BJ (cell line): ENCODE data around the gene TLR3. TPM values are rescaled to one million over a fixed set of nuclear protein-coding genes. Genes with fewer than 3 reads are reported as not detected.

ENCODE experiments used
- CTCF ChIA-PET: fragments of 350-600 bp; formaldehyde crosslinking; extraction: SDS; loops from one replicate; lab custom pipeline; 2021; ENCODE audit warnings: antibody characterized with exemption, inconsistent platforms; lab: Yijun Ruan, JAX
- POLR2A ChIA-PET: fragments of 300-600 bp; sonication (Branson Sonifier 250); formaldehyde crosslinking; extraction: SDS; loops from one replicate; lab custom pipeline; 2021; ENCODE audit warnings: antibody characterized with exemption; lab: Charles Lee
- DNase-seq: peaks from one replicate; pipeline ENCODE4 v3.0.0-alpha.2; 2011; ENCODE audit warnings: low read depth
- H3K27me3 ChIP-seq: 2 replicates; pipeline ENCODE4 v1.6.0; 2011; ENCODE audit warnings: low read length; ENCODE audit not compliant: control insufficient read depth, insufficient read depth
- H3K36me3 ChIP-seq: 2 replicates; pipeline ENCODE4 v1.5.1; 2011; ENCODE audit warnings: low read length; ENCODE audit not compliant: control insufficient read depth, insufficient read depth
- H3K4me3 ChIP-seq: 2 replicates; pipeline ENCODE4 v1.5.1; 2011; ENCODE audit warnings: low read depth, mild to moderate bottlenecking, control low read depth, low read length
- CTCF ChIP-seq: IDR thresholded peaks from 2 replicates; pipeline ENCODE4 v1.5.1; 2011; ENCODE audit warnings: low read depth, mild to moderate bottlenecking, control low read depth, inconsistent platforms, low read length, moderate library complexity; ENCODE audit not compliant: insufficient read depth
- polyA plus RNA-seq: library from polyadenylated mRNA; depleted of rRNA; stranded (reverse); fragments of >200 nt; gene quantifications from 2 replicates; pipeline ENCODE4 v1.2.3, GENCODE V29; 2011

Gene TLR3
- polyA plus RNA-seq, 1 experiment, result 0.44 TPM

GRCh38 chr4:186105647-186106321, 36.8 kb downstream of the TLR3 start:
- CTCF ChIA-PET, result no interaction called here
- Histone ChIP-seq H3K27me3 (peaks cover 5% of the 10 kb centered on the region), H3K4me3 (no peak overlapping the region), H3K36me3 (no peaks in the 10 kb centered on the region)
- DNase-seq, result no peak
- POLR2A ChIA-PET, result no interaction called here
- TF ChIP-seq CTCF, result no peak

- Histone ChIP-seq H3K27me3 (peaks cover 5% of the 10 kb centered on the region), H3K36me3 (no peaks in the 10 kb centered on the region), H3K4me3 (no peak overlapping the region)
- CTCF ChIA-PET, result no interaction called here
- no peak for DNase-seq
- no peak for TF ChIP-seq CTCF
- POLR2A ChIA-PET, result no interaction called here
Measured at GRCh38 chr4:186107947-186108346, 39.0 kb downstream of the TLR3 start.

- Histone ChIP-seq H3K4me3 (no peak overlapping the region), H3K36me3 (no peaks in the 10 kb centered on the region), H3K27me3 (peaks cover 5% of the 10 kb centered on the region)
- no peak for DNase-seq
- POLR2A ChIA-PET, result no interaction called here
- TF ChIP-seq CTCF, result no peak
- CTCF ChIA-PET, result no interaction called here
Measured at GRCh38 chr4:186108391-186108790, 39.4 kb downstream of the TLR3 start.

- peaks cover 3% of the 10 kb centered on the region for H3K27me3 ChIP-seq
- no peaks in the 10 kb centered on the region for H3K36me3 ChIP-seq
- CTCF ChIA-PET, result no interaction called here
- TF ChIP-seq CTCF, result no peak
- H3K4me3 ChIP-seq, result no peak overlapping the region
- POLR2A ChIA-PET, result no interaction called here
- DNase-seq, result no peak
Measured at GRCh38 chr4:186109245-186109644, 40.3 kb downstream of the TLR3 start.

- H3K27me3 ChIP-seq, result no peaks in the 10 kb centered on the region
- ChIA-PET POLR2A (no interaction called here), CTCF (interaction anchor here (0.6 to 1.3 kb wide), 2 partner anchors 21 to 33 kb away, joined by 3 to 5 read pairs; no protein-coding TSS in a partner anchor)
- TF ChIP-seq CTCF, result no peak
- no peak for DNase-seq
- H3K4me3 ChIP-seq, result no peak overlapping the region
- H3K36me3 ChIP-seq, result no peaks in the 10 kb centered on the region
Measured at GRCh38 chr4:186116697-186117096, 47.7 kb downstream of the TLR3 start.
